HPDE6-E6E7 (cell line): ENCODE data around the gene PNP.

ENCODE experiments used
- DNase-seq: peaks from one replicate; pipeline ENCODE4 v3.0.0; 2011; ENCODE audit warnings: missing footprints; ENCODE audit errors: extremely low spot score

Gene PNP

DNA sequence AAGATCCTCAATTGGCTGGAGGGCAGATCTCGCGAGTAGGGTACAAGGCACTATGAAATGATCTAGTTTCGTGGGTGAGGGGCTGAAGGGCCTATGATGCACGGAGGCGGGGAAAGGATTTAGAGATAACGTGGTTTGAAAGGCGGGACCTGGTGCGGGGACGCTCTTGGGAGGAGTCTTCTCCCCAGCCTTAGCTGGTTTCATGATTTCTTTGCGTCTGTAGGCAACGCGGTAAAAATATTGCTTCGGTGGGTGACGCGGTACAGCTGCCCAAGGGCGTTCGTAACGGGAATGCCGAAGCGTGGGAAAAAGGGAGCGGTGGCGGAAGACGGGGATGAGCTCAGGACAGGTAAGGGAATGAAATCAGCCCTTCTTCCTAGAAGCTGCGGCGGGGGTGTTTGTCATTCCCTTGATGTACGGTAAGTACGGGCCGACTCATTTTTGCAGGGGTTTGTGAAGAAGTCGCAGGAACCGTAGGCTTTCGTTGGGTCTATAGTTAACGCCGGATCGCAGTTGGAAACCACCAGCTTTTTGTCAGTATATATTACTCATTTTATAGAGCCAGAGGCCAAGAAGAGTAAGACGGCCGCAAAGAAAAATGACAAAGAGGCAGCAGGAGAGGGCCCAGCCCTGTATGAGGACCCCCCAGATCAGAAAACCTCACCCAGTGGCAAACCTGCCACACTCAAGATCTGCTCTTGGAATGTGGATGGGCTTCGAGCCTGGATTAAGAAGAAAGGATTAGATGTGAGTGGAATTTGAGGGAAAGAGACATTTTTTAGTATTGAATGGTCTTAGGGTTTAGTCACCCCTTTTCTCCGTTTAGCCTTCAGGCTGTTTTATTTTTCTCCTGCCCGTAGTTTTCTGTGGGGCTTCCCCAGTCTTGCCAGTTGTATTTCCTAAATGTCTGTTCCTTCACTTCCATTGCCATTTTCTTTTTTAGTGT, 13.6 kb upstream of the PNP start:
- no peak for DNase-seq

DNA sequence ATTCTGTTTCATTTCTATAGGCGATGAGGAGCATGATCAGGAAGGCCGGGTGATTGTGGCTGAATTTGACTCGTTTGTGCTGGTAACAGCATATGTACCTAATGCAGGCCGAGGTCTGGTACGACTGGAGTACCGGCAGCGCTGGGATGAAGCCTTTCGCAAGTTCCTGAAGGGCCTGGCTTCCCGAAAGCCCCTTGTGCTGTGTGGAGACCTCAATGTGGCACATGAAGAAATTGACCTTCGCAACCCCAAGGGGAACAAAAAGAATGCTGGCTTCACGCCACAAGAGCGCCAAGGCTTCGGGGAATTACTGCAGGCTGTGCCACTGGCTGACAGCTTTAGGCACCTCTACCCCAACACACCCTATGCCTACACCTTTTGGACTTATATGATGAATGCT, 12.2 kb upstream of the PNP start:
- DNase-seq, result no peak

DNA sequence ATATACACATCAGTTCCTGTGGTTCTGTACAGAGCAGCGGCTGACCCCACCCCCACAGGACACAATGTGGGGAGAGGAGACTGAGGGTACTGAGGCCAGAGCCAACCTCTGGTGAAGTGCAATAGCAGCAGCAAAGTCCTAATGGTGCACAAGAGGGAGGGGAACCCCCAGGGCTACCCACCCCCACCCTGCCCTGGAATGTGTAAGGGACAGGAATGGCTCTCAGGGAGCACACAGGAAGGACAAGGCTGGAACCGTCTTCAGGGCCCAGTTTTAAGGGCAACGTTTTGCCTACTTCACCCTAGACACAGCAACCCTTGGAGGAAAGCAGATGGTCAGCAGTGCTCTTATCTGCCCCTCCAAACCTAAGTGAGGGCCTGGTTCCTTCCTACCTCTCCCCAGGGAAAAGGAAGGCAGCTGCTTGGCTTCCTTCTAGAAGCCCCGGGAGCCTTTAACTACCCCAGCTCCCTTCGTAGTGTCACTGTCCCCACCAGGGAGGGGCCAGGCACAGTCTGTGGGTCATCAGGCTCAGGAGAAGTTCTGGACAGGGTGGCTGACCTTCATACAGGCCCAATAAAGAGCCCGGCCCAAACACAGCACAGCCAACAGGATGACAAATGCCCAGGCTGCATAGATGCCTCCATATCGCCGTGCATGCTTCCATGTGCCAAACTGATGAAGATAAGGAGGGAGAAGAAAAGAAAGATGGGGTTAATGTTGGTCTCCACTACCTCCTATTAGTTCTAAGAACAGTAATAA, 11.0 kb upstream of the PNP start:
- DNase-seq, result no peak

DNA sequence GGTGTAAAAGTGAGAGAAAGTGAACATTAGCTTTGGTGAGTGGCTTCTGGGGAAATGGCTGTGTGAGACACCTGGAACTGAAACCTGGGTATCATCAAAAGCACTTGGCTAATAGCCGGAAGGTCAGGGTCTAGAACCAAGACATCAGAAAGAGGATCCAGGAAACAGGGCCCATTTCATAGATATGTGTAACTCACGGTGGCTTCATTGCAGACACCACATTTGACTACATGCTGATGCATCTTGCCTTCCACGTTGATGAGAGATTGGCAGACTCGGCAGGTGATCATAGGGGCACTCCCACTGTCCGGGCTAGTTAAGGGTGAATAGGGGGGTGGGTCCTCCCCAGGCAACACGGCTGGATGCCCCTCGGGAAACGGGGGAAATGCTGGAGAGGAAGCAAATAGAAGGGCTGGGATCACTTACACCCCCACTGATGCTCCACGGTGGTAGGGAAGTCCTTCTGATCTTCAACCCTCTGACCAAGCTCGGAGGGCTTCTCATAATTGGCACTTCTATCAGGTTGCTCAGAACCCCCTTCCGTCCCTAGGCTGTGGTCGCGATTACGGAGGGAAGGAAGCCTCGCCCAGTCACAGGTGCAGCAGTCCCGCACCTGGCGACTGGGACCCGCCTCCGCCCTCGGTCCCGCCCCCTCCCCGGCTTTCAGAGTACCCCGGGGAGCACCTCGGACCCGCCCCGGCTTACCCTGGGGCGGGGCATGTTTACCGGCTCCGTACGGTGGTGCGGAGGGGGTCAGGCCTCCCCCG, 8.6 kb upstream of the PNP start:
- DNase-seq, result no peak

DNA sequence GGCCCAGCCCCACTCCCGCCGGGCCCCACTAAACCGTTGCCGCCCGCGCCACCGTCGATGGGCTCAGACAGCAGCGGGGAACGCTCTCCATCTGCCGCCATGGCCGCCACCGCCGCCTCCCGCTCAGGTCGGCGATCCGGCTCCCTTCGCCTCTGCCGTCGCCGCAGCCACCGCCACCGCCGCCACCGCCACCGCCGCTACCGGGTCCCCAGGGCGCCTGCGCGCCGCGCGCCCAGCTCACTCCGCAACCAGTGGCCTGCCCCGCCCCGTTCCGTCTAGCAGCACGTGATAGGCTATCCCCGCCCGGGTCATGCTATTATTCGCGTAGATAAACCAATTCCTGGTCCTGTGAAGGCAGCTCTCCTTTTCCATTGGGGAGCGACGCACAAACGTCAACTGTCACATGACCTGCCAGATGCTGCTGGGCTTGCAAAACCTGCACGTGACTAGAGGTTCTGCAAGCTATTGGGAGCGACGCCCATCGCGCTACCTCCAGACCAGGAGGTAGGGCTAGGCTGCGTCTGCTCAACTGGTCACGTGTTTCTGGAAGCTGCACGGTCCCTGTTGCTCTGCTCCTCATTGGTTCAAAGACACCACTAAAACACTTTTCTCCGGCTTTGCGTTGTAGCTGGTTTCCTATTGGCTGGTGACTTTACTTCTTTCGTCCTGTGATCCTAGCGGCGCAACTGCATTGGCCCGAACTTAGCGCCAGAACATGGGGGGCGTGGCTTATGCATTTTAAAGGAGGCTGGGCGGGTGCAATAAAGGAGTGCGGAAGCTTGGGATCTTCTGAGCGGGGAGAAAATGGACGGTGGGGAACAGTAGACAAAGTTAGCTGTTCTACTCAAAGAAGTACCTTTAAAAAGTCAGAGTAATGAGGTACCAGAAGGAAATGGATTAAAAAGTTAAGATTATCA, 7.7 kb upstream of the PNP start, which contains the start of gene PIP4P1:
Gene PIP4P1 (minus strand): TSS at position 210 of the 917 bp plus-strand sequence. CDS start 109 bp downstream, at position 101.
- peak; percentile 91 for DNase-seq

DNA sequence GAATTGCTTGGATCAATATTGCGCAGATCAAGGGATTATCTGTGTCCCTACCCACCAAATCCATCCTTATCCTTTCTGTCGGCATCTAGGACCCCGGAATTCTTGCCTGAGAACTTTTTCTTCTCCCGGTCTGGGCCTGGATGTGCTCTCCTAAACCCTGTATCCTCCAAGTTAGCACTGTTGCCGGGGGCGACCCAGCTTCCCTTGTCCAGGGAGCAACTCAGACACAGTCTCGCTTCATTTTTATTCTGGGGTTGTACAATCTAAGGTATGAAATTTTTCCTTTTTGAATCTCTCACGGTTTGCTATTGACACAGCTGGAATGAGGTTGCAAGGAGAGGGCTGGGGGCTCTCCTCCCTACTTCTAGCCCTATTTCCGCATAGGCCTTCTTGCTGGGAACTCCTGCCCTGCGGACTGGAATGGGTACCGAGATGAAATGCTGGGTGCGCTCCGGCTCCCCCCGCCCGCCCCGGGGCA, 403 bp upstream of the PNP start:
- no peak for DNase-seq

DNA sequence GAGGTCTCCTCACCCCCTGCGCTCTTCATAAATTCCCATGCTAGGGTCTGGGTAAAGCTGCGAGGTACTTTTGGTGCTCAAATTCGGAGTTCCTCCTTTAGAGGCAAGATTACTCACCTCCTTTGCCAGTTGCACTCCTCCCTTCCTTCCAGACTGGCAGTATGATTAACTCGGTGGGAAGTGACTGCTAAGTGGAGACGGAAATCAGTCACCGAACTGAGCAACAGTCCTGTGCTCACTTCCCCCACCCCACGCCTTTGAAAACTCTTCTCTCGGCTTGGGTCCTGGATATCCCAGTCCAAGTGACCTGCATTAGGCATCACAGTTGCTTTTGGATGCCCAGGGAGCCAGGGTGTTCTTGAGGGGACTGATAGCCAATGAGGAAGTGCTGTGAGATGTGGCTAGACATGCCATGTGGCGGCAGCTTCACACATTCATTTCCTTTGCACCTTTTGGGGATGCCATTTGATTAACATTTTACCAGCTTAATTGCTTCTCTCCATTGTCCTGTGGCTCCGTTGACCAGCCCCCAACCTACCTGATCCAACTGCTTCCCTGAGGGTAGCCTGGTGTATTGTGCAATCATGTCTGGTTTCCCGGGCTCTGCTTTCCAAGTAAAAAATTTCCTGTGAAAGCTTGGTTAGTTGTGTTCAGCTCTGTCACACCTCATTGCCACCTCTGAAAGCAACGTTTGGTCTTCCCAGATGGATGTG, 840 bp downstream of the PNP start:
- DNase-seq, result peak; percentile 82

DNA sequence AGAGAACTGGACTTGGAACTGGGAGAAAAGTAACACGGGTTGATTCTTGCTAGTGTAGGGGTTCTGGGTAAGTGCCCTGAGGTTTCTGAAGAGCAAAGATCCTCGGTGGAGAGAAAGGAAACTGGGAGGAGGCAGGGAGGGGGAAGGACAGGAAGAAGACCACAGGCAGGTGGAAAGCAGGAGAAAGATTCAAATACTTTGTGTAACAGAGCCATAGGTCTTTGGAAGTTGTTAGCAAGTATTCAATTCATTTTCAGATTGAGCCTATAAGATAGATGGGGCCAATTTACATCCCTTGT, 1.3 kb downstream of the PNP start:
- DNase-seq, result peak; percentile 20

DNA sequence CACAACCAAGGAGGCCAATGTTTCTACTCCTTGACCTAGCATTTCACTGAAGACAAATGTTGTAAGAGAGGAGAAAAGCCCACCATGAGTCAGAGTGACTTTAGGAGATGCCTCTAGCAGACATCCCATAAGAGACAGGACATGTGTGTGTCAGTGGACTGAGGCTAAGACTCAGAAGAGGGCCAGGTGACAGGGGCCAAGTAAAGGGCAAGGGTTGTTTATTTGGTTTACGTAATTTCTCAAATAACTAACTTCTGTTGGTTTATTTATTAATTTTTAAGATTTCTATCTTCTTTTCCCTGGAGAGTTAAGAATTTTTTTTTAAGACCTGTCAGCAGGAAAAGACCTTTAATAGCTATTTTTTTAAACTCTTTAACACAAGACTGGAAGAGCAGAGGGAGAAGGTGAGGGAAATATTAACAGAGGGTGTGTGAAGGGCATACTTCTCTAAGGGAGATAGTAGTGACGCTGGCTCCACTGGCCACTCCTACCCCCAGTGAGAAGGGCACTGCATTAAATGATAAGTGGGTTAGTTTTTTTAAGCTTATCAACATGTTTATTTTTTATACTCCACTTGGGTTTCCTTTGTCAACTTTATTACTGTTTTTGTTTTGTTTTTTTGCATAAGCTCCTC, 3.4 kb downstream of the PNP start:
- DNase-seq, result no peak

DNA sequence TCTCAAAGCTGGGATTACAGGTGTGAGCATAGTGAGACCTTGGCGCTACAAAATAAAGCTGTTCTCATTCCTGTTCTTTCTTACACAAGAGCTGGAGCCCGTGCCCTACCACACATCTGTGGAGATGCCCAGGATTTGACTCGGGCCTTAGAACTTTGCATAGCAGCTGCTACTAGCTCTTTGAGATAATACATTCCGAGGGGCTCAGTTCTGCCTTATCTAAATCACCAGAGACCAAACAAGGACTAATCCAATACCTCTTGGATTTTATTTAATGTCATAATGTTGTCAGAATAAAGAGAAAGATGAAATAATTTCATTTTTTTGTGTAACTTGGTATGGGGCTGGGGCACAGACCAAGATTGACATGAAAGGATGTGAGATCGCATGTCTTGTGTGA, 7.6 kb downstream of the PNP start:
- DNase-seq, result no peak

DNA sequence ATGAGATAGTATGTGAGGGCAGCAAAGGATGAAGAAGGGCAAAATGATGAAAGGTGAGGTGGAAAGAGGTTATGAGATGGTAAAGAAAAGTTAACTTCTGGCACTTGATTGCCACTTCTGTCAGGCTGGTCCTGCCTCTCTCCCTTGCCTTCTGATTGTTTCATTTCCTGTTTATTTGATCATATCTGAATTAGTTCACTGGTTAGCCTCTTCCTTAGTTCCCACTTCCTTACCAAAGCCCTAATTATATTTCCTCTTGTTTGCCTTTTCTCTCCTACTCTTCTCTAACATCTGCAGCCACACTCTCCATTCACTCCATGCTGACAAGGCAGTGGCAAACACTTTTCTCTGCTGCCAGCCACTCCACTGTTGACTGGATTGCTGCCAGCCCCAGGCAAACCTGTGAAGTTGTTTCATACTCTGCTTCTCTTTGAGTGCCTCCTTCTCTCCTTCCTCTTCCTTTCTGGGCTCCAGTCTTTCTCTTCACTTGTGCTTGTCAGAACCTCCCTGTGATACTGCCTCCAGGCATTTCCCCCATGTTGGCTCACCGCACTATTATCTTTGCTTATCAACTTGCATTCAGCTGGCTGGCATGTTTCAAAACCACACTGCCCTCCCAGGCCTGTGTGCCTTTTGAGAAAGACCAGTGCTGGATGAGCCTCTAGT, 8.1 kb downstream of the PNP start:
- no peak for DNase-seq

DNA sequence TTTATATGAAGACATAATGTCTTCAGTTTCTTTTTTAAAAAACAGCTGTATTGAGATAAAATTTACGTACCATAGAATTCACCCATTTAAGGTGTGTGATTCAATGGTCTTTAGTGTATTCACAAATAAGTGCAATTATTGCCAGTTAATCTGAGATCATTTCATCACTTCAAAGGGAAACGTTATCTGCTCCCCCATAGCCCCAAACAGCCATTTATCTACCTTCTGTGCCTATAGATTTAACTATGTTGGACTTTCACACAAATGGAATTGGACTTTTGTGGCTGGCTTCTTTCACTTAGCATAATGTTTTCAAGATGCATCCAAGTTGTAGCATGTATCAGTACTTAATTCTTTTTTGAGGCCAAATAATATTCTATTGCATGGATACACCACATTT, 9.7 kb downstream of the PNP start:
- DNase-seq, result no peak

DNA sequence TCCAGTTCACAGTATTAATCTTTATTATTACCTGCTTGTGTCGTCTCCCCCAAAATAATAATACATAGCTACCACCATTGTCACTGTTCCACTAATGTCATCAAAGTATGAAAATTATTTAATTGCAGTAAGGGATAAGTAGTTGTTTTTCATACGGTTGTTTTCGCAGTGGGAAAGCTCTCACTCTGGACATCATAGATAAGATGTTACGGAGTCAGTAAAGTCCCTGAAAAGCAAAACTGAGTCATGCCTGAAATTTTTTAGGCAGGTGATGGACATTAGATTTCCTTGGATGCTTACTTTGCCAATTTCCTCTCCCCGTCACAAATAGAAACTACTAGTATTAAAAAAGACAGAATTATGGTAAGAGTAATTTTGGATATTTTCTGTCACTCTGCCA, 13.2 kb downstream of the PNP start:
- DNase-seq, result no peak

DNA sequence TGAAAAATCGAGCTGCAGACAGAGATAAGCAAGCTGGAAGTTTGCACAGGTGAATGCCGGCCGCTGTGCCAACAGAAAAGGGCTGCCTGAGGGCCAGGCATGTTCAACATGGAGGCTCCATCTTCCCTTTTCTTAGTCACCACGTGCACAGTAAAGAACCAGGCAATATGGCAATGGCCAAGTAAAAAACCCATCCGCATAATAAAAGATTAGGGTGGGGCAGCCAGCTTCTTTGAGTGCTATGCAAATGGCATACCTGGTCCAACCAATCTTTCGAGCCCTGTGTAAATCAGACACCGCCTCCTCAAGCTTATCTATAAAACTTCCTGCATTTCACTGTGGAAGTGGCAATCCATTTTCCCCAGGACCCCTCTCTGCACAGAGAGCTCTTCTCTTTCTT, 16.7 kb downstream of the PNP start:
- no peak for DNase-seq

DNA sequence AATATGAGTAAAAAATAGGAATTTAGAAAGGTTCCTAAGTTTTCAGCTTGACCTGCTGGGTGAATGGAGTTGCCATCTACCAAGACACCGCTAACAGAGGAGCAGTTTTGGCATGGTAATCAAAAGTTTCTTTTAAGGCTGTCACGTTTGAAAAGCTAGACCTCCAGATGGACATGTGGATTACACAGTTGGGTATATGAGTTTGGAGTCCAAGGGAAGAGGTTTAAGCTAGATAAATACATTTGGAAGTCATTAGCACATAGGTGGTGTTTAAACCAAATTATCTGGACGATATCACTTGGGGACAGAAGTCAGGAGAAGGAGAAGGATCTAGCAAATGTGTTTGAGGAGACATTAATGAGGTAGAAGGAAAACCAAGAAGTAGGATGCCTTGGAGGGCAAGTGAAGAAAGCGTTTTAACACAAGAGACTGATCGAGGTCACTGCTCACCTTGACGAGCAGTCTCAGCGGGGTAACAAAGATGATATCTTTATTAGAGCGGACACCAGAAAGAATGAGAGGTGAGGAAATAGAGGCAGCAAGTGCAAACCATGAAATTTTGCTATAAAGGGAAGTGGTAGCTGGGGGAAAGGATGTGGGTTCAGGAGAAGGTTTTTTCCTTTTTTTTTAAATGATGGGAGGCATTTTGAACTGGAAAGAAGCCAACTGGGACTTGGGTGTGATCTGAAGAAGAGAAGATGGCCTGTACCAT, 17.6 kb downstream of the PNP start:
- no peak for DNase-seq

DNA sequence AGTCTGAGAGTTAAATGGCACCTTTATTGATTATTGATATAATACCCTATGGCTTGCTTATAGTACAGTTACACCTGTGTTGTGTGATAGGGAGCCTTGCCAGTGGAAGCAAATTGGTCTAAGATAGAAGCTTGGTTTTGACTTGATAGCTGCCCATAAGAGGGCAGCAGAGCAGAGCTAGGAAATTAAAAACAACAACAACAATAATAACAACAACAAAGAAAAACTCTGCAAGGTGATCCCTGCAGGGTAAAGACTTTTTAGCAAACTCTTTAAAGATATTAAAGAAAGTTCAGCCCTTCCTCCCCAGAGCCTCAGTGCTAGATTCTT, 18.2 kb downstream of the PNP start:
- DNase-seq, result peak; percentile 10

DNA sequence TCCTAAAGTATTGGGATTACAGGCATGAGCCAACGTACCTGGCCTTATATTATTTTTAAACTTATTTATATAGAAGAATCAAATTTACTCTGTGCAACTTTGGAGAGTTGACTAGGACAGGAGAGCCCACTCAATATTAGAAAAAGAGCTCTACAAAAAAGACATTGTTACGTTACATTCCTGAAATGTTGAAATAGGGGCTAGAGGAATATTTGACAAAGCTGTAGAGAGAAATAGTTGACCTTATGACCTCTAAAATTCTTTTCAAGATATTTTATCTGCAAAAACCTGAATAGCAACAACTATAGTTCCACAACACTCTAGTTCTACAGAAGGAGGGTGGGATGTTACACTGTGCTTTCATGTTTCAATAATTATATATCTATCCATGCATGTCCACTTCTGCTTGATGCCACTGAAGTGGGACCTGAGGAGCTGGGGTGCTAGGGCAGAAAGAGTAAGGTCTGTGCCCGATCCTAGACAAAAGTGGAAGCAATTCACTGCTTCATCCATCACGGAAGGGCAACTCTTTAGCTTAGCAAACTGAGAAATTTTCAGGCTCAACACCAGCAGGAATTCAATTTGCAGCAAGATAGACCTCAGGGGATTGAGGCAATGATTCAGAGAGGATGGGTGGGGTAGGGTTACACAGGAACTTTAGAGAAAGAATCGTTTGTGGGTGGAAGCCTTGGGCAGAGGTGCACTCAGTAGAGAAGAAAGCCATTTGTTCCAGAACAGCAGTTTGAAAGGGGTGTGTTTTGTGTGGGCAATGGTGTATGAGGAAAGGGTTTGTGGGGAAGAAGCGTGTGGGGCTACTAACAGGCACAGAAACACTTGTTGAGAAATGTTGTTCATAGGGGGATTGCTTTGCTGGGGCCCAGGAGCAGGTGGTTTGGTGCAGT, 20.1 kb downstream of the PNP start:
- peak; percentile 53 for DNase-seq

DNA sequence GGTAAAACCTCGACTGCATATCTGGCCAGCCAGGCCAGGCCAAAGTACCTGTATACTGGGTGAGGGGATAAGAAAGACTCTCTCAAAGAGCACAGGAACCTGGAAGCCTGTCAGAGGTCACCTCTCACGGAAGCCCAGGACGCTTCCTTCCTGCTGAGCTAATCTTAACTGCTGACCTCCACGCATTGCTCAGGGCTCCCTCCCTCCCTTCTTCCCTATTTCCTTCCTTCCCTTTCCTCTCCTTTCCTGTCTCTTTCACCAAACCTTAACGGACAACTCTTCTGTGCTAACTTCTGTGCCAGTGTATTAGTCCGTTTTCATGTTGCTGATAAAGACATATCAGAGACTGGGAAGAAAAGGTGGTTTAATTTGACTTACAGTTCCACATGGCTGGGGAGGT, 21.4 kb downstream of the PNP start:
- DNase-seq, result no peak
